ENCODE data around the gene TMEM271.
"Not testable (repeated sequence)": the region's sequence is repeated elsewhere in the genome, so short reads cannot be mapped to it uniquely, and the experiment has no call there.

TMEM271 gene

GRCh38 chr4:560731-561291, 15.3 kb downstream of the TMEM271 start:
- DNase-seq: no peak

DNA sequence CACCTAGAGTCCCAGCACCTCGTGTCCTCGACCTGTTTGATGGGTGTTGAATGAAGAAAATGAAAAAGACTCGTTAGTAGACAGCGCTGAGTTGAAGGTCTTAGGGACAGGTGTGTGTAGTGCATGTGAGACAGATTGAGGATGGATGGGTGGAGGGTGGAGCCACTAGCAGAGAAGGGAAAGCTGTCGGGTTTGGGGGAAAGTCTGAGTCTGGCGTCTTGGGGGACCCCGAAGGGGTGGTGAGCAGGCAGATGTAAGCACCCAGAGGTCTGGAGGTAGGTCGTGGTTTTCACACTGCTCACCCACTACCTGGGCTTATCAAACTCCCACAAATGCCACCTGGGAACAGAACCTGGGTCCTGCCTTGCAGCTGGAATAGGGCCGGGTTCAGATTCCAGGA, 16.0 kb downstream of the TMEM271 start:
- DNase-seq: no peak

DNA sequence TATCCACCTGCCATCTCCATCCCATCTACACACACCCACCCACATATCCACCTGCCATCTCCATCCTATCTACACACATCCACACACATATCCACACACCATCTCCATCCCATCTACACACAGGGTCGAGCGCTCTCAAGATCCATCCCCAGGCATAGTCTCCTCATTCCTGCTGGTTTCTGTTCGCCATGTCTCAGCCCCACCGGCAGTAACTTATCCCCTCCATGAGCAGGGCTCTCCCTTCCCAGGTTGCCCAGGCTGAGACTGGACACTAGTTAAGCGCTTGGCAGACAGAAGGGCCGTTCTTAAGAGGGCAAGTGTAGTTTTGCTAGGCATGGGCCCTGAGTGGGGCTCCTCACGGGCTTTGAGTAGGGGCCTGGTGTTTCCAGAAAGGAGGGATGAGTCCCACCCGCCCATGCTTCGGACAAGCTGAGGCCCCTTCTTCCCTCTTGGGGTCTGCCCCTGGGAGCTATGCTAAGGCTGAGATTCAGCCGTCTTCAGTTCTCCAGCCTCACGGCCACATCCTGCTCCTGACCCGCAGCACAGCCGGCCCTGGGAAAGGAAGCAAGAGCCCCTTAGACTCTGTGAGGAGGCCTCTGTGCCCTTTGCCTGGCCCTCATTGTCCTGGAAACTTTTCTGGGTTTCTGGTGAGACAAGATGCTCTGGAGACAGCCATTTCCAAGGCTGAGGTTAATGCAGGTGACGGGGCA, 20.4 kb downstream of the TMEM271 start:
- DNase-seq: no peak

- not testable (repeated sequence) for DNase-seq
These were observed 21.2 kb downstream of the TMEM271 start for GRCh38 chr4:554793-555320.

DNA sequence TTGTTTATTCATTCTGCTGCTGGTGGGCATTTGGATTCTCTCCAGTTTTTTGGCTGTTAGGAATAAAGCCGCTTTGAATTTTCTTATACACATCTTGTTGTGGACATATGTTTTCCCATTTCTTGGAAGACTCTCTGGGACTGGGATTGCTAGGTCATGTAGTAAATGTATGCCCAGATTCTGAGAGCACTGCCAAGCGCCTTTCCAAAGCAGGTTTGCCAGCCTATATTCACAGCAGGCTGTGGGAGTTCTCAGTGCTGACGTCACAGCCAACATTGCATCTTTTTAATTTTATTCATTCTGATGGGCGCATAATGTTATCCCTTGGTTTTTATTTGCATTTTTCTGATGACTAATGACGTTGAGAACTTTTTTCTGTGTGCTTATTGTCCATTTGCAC, 24.1 kb downstream of the TMEM271 start:
- DNase-seq: no peak

- not testable (repeated sequence) for DNase-seq
These were observed 25.8 kb downstream of the TMEM271 start for GRCh38 chr4:550268-550667.

DNA sequence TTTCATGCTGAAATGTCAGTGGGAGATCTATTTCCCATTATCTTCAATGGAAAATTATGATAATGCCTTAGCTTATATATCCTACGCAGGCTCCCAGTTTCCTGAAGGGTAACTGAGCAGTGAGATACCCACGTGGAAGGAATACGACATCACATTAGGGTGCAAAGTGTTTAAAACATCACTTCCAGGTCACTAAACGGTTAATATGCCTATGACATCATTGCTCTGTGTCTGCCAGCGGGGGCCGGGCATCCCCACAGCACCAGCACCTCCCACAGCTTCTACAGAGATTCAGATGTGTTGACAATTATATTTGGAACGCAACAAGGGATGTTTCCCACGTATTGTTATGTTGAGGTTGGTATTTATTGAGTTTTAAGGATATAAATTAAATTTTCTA, 27.1 kb downstream of the TMEM271 start:
- no peak for DNase-seq

DNA sequence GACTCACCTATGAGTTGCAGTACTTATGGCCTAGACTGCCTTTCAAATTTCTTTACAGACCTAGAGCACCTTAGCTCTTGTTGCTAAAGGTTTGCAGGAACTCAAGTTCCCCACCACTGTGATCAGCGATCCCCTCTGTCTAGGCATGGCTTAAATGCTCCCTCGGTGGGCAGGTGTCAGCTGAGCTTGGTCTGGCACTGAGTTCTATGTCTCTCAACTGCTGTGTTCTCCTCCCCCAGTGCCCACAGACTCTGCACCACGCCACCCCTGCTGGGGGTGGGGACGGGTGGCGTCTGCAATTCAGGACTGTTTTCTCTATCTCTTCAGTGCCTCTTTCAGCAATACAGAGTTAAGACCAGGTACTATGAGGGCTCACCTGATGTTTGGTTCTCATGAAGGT, 30.5 kb downstream of the TMEM271 start:
- DNase-seq: no peak

DNA sequence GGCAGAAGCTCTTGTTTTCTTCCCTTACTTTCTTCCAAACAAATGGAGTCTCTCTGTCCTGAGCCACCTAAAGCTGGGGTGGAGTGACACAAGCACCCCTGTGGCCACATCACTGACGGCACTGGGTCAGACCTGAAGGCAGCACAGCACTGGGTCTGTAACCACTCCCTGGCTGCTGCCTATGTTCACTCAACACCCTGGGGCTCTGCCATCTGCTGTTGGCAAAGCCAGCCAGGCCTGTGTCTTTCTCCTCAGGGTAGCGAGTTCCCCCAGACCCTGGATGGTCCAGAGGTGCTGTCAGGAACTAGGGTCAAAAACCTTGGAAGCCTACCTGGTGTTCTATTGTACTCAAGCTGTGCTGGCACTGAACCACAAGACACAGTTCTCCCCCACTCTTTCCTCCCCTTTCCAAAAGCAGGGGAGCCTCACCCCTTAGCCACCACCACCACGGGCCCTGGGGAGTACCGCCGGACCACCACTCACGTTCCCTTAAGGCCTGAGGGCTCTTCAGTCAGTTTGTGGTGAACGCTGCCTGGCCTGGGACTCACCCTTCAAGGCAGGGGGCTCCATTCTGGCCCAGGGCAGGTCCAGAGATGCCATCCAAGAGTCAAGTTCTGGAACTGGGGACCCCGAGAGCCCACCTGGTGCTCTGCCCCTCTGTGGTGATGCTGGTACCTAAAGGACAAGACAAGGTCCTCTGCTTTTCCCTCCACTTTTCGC, 31.5 kb downstream of the TMEM271 start:
- DNase-seq: no peak

DNA sequence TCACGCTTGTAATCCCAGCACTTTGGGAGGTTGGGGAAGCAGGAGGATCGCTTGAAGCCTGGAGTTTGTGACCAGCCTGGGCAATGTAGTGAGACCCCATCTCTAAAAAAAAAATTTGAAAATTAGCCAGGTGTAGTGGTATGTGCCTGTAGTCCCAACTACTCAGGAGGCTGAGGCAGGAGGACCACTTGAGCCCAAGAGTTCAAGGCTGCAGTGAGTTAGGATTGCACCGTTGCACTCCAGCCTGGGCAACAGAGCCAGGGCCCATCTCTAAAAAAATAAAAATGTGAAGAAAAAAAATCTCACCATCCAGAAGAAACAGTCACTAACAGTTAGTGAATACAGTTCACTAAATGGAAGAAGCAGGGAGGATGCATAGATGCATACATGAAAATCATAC, 34.8 kb downstream of the TMEM271 start:
- DNase-seq: no peak

DNA sequence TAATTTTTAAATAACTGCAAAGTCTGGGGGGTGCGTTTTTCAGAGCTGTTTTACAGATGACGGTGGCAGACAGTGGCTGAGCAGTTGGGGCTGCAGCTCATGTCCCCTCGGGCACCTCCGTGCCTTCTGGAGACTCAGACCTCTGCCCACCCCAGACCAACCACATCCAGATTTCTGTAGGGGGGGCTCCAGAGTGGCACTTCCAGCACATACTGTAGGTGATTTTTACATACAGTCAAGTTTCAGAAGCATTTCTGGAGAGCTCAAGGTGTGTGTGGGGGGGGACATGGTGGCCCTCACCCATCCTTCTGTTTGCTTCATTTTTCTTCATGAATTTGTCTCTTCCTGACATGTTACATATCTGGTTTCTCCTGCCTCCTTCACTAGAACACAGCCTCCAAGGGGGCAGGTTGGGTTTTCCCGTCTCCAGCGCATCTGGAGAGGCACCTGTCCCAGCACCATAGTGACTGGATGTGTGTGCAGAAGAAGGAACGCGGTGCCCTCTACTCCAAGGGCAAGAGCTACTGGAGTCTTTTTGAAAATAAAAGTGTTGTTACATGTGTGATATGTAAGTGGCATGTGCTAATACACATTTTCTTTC, 37.5 kb downstream of the TMEM271 start:
- no peak for DNase-seq

DNA sequence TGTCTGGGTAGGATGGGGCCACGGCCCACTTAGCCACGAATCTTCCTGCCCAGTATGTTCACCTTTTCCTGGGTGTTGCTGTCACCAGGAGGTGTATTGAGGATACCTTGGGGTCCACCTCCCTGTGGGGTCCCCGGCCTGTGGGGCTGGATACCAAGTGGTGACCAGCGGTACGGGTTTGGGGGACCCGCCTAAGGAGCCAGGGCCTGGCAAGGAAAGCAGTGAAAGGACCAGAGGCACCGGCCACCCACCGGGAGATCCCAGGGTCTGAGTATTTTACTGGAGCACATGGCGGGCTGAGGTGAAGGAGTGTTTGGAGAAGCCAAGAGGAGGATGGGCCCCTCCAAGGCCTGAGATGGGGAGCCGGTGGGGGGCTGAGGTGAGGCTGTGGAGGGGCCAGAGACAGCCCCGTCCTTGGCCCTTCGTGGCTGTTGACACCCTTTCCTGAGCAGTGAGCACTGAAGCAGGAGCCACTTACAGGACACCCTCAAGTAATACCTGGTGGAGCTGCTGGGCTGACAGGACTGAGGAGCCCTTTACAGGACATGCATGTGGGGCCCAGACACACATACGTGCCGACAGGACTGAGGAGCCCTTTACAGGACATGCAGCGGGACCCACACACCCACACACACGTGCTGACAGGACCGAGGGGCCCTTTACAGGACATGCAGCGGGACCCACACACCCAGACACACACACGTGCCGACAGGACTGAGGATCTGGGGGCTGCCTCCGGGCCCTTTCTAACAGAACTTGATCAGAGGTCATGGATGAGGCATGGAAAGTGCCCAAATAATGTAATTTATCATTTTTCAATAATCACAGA, 38.4 kb downstream of the TMEM271 start:
- DNase-seq: no peak

GRCh38 chr4:536351-536972, 39.6 kb downstream of the TMEM271 start:
- no peak for DNase-seq

- DNase-seq: no peak
These were observed 40.2 kb downstream of the TMEM271 start for GRCh38 chr4:535924-536281.

GRCh38 chr4:535181-535923, 40.7 kb downstream of the TMEM271 start:
- DNase-seq: no peak

GRCh38 chr4:534576-535151, 41.4 kb downstream of the TMEM271 start:
- no peak for DNase-seq

GRCh38 chr4:534101-534575, 42.0 kb downstream of the TMEM271 start:
- DNase-seq: no peak

DNA sequence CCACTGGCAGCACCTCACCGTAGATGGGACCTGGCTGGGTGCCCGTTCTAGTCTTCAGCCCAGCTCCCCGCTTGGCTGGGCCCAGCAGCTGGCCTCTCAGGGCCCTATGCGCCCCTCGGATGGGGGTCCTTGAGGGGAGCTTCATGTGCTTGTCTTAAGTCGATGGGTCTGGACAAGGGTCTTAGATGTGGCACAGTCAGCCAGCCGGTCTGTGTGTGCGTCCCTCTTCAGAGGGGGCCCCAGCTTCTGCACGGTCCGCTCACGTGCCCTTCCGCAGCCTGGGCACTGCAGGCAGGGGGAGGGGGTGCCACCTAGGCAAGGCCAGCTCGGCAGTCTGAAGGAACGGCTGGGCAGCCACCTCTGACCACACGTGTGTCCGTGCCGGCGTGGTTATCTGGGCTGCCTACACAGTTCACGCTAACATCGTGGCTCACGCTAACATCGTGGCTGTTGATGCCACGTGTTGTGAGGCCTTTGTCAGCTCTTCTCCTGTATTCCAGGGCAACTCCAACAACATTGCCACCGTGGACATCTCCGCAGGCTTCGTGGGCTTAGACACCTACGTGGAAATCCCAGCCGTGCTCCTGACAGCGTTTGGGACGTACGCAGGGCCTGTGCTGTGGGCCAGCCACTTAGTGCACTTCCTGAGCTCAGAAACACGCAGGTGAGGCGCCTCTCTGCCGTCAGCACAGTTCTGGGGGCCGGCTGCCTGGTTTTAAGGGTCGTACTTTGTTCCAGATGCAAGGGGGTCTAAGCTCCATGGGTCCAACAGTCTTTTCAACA, 42.6 kb downstream of the TMEM271 start:
- no peak for DNase-seq

- no peak for DNase-seq
These were observed 43.3 kb downstream of the TMEM271 start for GRCh38 chr4:532588-533317.
